ENCODE data around the gene TRPV2. TPM values are rescaled to one million over a fixed set of nuclear protein-coding genes. Genes with fewer than 3 reads are reported as not detected.

The TRPV2 gene
- total RNA-seq, 4 donors from 2014 or later, result 3.9 to 19.0 (median 7.7) TPM

DNA sequence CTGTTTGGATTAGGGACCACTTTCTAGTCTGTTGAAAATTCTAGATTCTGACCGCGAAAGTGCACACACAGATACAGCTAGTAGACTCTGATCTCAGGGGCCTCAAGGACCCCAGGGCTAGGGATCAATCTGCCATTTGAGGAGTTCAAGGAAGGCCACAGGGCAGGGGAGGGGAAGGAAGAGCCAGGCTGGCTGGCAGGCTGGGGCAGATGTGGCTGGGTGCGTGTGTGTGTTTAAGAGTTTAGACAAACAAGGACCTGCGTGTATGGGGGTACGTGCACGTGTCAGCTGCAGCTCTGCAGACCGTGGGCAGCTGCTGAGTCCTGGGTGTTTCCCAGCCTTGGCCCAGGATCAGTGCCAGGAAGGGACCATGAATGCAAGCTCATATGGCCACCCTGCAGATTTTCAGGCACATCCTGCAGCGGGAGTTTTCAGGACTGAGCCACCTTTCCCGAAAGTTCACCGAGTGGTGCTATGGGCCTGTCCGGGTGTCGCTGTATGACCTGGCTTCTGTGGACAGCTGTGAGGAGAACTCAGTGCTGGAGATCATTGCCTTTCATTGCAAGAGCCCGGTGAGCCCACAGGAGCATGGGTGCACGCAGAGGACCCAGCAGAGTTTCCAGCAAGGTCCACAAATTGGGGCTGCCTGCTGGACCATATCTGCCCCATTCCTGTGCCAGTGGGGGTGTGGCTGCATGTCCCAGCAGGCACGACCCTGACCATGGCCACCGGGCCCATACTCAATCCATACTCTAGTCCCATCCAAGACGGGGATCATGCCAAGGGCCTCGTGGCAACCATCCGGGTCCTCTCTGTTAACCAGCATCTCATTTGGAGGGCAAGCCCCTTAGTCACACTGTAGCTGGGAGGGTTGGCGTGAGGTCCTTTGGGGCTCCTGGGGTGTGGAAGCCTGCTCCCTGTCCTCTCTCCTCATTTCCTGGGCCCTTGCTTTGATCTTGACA, 10.6 kb downstream of the TRPV2 start:
- TF ChIP-seq, protein P1, sequence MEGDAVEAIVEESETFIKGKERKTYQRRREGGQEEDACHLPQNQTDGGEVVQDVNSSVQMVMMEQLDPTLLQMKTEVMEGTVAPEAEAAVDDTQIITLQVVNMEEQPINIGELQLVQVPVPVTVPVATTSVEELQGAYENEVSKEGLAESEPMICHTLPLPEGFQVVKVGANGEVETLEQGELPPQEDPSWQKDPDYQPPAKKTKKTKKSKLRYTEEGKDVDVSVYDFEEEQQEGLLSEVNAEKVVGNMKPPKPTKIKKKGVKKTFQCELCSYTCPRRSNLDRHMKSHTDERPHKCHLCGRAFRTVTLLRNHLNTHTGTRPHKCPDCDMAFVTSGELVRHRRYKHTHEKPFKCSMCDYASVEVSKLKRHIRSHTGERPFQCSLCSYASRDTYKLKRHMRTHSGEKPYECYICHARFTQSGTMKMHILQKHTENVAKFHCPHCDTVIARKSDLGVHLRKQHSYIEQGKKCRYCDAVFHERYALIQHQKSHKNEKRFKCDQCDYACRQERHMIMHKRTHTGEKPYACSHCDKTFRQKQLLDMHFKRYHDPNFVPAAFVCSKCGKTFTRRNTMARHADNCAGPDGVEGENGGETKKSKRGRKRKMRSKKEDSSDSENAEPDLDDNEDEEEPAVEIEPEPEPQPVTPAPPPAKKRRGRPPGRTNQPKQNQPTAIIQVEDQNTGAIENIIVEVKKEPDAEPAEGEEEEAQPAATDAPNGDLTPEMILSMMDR (IDR thresholded peaks at IDR 0.05), result no peak
- TF ChIP-seq POLR2A (IDR thresholded peaks at IDR 0.05), result no peak
- no peak for DNase-seq
- peaks cover 0 to 31% (median 0%) of the 10 kb centered on the region in 3 donors for H3K36me3 ChIP-seq
- no peaks in the 10 kb centered on the region for H3K27me3 ChIP-seq
- H3K4me1 ChIP-seq, result no peaks in the 10 kb centered on the region
- H3K27ac ChIP-seq, result no peak overlapping the region
- no peaks in the 10 kb centered on the region for H3K9me3 ChIP-seq
- no peak overlapping the region for H3K4me3 ChIP-seq

DNA sequence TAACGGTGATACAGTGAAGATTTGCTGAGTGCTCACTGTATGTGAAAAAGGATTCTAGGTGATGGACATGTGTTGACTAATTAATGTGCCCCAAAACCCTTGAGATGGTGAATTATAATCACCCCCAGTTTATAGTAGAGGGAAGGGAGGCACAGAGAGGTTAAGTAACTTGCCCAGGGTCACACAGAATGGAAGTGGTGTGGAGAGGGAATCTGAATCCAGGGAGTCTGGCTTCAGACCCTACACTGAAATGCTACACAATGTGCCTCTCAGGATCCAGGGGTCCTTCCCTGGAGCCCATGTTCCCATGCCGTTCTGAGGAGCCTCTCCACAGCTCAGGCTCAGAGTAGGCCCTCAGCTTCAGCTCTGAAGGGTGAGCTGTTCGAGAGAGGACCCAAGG, 11.6 kb downstream of the TRPV2 start:
- H3K4me3 ChIP-seq, result no peak overlapping the region
- H3K36me3 ChIP-seq, result peaks cover 0 to 31% (median 0%) of the 10 kb centered on the region in 3 donors
- no peaks in the 10 kb centered on the region for H3K9me3 ChIP-seq
- TF ChIP-seq, protein P1 (IDR thresholded peaks at IDR 0.05), result no peak
- TF ChIP-seq POLR2A (IDR thresholded peaks at IDR 0.05), result no peak
- no peak overlapping the region for H3K27ac ChIP-seq
- no peaks in the 10 kb centered on the region for H3K4me1 ChIP-seq
- DNase-seq, result no peak
- H3K27me3 ChIP-seq, result no peaks in the 10 kb centered on the region

DNA sequence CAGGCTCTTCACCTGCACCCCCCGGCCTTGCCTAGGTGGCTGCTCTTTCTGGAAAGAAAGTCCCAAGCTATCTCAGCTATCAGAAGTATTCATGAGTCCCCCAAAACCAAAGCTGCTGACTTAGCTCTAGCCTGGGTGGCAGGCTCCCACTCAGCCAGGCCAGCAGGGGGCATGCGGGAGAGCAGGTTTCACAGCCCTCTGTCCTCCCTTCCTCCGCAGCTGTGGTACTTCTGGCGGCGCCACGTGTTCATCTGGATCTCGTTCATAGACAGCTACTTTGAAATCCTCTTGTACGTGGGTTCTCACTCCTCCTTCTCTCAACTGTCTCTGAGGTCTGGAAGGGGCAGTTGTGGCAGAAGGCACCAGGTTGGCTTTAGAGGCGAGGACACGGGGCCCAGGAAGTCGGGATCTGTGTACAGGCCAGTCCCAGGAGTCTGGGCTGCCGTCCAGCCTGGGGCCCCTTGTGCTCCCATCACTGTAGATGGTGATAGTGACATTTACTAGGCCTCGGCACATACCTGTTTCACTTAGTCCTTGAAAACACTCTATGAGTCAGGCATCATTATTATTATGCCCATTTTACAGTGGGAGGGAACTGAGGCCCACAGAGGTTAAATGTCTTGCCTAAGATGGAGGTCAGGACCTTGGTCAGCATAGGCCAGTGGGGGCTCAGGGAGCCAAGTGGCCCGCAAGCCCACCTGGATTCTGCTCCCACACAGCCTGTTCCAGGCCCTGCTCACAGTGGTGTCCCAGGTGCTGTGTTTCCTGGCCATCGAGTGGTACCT, 12.9 kb downstream of the TRPV2 start:
- H3K36me3 ChIP-seq, result peaks cover 0 to 23% (median 0%) of the 10 kb centered on the region in 3 donors
- no peak for TF ChIP-seq POLR2A (IDR thresholded peaks at IDR 0.05)
- TF ChIP-seq, protein P1 (IDR thresholded peaks at IDR 0.05), result peak in 4 of 6 experiments; percentile 50 to 80 (median 75)
- DNase-seq, result peak; percentile 44 to 80 (median 80)

DNA sequence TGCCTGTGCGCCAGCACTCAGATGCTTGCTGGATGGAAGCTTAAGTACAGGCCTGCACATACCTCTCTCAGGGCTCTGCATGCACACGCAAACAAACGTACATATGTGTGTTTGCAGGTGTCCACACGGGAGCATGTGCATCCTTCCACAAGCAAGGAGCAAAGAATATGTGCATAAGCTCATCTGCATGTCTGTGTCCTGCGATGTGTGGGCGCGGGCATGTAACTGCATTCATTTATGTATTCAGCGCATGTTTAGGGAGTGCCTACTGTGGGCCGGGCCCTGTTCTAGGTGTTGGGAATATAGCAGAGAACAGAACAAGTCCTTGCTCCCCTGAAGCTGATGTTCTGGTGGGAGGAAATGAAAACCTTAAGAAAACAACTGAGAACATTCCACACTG, 13.7 kb downstream of the TRPV2 start:
- H3K9me3 ChIP-seq, result no peaks in the 10 kb centered on the region
- no peaks in the 10 kb centered on the region for H3K4me1 ChIP-seq
- no peak for DNase-seq
- peaks cover 0 to 20% (median 0%) of the 10 kb centered on the region in 3 donors for H3K36me3 ChIP-seq
- no peak overlapping the region for H3K27ac ChIP-seq
- no peak overlapping the region for H3K4me3 ChIP-seq
- TF ChIP-seq POLR2A (IDR thresholded peaks at IDR 0.05), result no peak
- no peaks in the 10 kb centered on the region for H3K27me3 ChIP-seq

More for the DNA sequence above, 12.9 kb downstream of the TRPV2 start:
- H3K27me3 ChIP-seq, result no peaks in the 10 kb centered on the region
- no peak overlapping the region for H3K27ac ChIP-seq
- H3K4me3 ChIP-seq, result no peak overlapping the region
- H3K4me1 ChIP-seq, result no peaks in the 10 kb centered on the region
- no peaks in the 10 kb centered on the region for H3K9me3 ChIP-seq

DNA sequence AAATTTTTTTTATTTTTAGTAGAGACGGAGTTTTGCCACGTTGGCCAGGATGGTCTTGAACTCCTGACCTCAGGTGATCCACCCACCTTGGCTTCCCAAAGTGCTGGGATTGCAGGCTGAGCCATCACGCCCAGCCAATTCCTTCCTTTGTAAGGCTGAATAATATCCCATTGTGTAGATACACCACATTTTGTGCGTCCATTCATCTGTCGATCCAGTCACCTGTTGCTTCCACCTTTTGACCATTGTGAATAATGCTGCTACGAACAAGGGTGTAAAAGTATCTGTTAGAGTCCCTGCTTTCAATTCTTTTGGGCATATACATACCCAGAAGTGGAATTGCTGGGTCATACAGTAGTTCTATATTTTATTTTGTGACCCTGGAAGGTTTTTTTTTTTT, 15.3 kb downstream of the TRPV2 start:
- Histone ChIP-seq H3K36me3 (peaks cover 0 to 20% (median 0%) of the 10 kb centered on the region in 3 donors), H3K27me3 (no peaks in the 10 kb centered on the region), H3K4me1 (no peaks in the 10 kb centered on the region), H3K27ac (no peak overlapping the region), H3K9me3 (no peaks in the 10 kb centered on the region), H3K4me3 (no peak overlapping the region)
- no peak for DNase-seq
- no peak for TF ChIP-seq POLR2A (IDR thresholded peaks at IDR 0.05)
- TF ChIP-seq, protein P1 (IDR thresholded peaks at IDR 0.05), result no peak

Measured in Peyer's patch (tissue), 4 donors.